SK-N-SH (cell line): ENCODE data around the gene ODAD3.

Experiments used
- EP300 ChIP-seq, 2 experiments: IDR thresholded peaks; 2 replicates each; pipeline versions ENCODE4 v1.4.0 to v1.6.1; 2012; ENCODE audit warnings: borderline replicate concordance in 1 of 2, low read depth in 1 of 2, low read length in 1 of 2
- TF ChIP-seq, protein P1 (sequence below): fragments of 200-600 bp; sonication (generic); IDR thresholded peaks from 2 replicates; pipeline ENCODE4 v1.6.1; 2017; ENCODE audit warnings: antibody characterized with exemption, mild to moderate bottlenecking, moderate library complexity

DNA sequence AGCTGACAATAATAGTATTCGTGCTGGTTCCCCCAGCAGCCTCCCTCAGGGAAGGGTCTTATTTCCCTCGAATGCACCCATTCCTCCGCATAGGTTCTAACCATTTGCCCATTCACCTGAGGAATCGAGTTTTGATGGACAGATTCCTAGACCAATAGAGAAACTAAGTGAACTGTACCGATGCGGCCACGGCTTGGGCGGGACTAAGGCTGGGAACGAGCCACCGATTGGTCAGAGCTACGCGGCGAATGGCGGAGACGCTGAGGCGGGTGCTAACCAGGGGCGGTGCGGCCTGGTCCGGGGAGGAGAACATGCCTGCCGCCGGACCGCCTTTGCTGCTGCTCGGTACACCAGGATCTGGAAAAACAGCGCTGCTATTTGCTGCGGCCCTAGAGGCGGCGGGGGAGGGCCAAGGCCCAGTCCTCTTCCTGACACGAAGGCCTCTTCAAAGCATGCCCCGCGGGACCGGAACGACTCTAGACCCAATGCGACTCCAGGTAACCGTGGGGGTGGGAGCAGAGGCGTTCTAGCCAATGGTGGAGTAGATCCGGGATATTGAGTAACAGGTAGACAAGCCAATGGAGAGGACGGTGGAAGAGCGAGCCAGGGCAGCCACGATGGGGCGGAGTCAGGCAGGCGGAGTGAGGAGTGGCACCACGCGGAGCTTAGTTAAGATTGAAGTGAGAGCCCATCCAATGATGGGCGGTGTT, 60.3 kb downstream of the ODAD3 start, which contains the start of gene SWSAP1:
- TF ChIP-seq, protein P1, sequence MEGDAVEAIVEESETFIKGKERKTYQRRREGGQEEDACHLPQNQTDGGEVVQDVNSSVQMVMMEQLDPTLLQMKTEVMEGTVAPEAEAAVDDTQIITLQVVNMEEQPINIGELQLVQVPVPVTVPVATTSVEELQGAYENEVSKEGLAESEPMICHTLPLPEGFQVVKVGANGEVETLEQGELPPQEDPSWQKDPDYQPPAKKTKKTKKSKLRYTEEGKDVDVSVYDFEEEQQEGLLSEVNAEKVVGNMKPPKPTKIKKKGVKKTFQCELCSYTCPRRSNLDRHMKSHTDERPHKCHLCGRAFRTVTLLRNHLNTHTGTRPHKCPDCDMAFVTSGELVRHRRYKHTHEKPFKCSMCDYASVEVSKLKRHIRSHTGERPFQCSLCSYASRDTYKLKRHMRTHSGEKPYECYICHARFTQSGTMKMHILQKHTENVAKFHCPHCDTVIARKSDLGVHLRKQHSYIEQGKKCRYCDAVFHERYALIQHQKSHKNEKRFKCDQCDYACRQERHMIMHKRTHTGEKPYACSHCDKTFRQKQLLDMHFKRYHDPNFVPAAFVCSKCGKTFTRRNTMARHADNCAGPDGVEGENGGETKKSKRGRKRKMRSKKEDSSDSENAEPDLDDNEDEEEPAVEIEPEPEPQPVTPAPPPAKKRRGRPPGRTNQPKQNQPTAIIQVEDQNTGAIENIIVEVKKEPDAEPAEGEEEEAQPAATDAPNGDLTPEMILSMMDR = no peak
- TF ChIP-seq EP300 (IDR thresholded peaks at IDR 0.05; ENCODE audit: borderline replicate concordance in 1 of 2, low read depth in 1 of 2, low read length in 1 of 2) = no peak
